SK-N-MC (cell line): ENCODE results near the gene GPR157.

Source experiments
- DNase-seq: peaks from one replicate; pipeline ENCODE4 v3.0.0-alpha.2; 2011; ENCODE audit warnings: low read depth, low spot score
- H3K27ac ChIP-seq: fragments of 200-600 bp; sonication (generic); 2 replicates; pipeline ENCODE4 v1.5.1; 2016; ENCODE audit warnings: mixed run types
- H3K36me3 ChIP-seq: fragments of 200-600 bp; sonication (generic); 2 replicates; pipeline ENCODE4 v1.6.1; 2017; ENCODE audit warnings: antibody characterized with exemption, low read length, mixed read lengths; ENCODE audit not compliant: insufficient read depth
- H3K4me3 ChIP-seq: fragments of 200-600 bp; sonication (generic); 2 replicates; pipeline ENCODE4 v1.5.1; 2016
- H3K9ac ChIP-seq: fragments of 200-600 bp; sonication (generic); 2 replicates; pipeline ENCODE4 v1.8.0; 2017; ENCODE audit warnings: mixed run types, mixed read lengths; ENCODE audit not compliant: insufficient read length
- H3K9me3 ChIP-seq: fragments of 200-600 bp; sonication (generic); 2 replicates; pipeline ENCODE4 v1.6.1; 2017; ENCODE audit warnings: low read depth, mild to moderate bottlenecking, antibody characterized with exemption, low read length, moderate library complexity, mixed read lengths
- EZH2 ChIP-seq: fragments of 200-600 bp; sonication (generic); IDR thresholded peaks from one replicate; pipeline ENCODE4 v1.6.1; 2017; ENCODE audit warnings: antibody characterized with exemption
- FOXP2 ChIP-seq: optimal IDR thresholded peaks from 2 replicates; pipeline ENCODE3; 2011; ENCODE audit warnings: mild to moderate bottlenecking, moderate library complexity; ENCODE audit not compliant: insufficient read depth; ENCODE audit errors: extremely low read length, control extremely low read depth
- POLR2AphosphoS5 ChIP-seq: IDR thresholded peaks from 2 replicates; pipeline ENCODE4 v1.6.1; 2012; ENCODE audit warnings: mild to moderate bottlenecking, low read depth, low read length, borderline replicate concordance

The GPR157 gene

GRCh38 chr1:9079988-9080704, 48.8 kb downstream of the GPR157 start:
- no peak for TF ChIP-seq EZH2
- no peak for TF ChIP-seq FOXP2
- no peak for TF ChIP-seq POLR2AphosphoS5
- Histone ChIP-seq H3K9me3 (no peaks in the 10 kb centered on the region), H3K4me3 (no peak overlapping the region), H3K9ac (no peak overlapping the region), H3K27ac (no peak overlapping the region), H3K36me3 (no peaks in the 10 kb centered on the region)
- no peak for DNase-seq

DNA sequence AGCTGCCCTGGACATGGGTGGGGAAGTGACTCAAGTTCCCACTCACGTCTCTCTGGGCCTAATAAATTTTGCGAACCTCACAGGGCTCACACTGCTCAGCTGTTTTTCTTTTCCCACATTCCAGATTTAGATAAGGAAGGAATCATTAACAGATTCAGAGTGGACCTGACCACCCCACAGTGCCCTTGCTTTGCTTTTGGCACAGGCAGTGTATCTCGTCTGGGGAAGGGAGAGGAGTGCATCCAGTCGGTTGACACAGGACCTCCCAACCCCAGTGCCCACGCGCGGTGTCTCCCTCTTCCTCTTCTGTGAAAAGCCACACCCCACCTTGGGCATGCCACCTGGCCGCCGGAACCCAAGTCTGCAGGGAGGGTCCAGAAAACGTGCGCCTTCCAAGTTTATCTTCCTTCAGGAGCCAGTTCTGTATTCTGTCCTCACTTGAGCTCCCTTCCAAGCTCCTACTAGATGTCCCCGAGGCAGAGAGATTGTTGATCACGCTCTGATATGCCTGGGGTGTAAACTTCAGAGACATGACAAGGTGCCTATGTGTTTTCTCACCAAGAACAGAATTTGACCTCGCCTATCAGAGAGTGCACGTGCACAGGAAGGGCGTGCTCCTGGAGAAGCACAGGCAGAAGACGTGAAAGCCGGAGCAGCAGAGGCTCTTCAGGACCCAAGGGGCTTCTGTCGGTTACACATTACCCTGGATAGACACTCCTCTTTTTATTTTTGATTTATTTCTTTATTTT, 50.0 kb downstream of the GPR157 start:
- Histone ChIP-seq H3K9me3 (no peaks in the 10 kb centered on the region), H3K4me3 (no peak overlapping the region), H3K36me3 (no peaks in the 10 kb centered on the region), H3K9ac (no peak overlapping the region), H3K27ac (no peak overlapping the region)
- TF ChIP-seq EZH2 (no peak), POLR2AphosphoS5 (no peak), FOXP2 (no peak)
- no peak for DNase-seq

DNA sequence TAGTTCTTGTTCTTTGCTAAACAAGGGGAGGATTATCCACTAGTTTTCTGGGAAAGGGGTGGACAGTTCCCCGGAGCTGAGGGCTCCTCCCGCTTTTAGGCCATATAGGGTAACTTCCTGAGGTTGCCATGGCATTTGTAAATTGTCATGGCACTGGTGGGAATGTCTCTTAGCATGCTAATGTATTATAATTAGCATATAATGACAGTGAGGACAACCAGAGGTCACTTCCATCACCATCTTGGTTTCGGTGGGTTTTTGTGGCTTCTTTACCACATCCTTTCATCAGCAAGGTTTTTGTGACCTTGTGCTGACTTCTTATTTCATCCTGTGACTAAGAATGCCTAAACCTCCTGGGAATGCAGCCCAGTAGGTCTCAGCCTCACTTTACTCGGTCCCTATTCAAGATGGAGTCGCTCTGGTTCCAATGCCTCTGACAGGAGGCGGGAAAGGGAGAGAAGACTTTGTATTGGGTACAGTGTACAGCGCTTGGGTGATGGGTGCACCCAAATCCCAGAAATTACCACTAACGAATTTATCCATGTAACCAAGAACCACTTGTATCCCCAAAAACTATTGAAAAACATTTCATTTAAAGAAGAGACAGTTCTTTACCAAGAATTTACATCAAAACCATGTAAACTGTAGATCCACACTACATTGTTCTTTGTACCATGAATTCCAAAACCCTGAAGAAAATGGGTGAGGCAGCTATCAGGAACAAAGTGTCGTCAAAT, 50.7 kb downstream of the GPR157 start:
- H3K9me3 ChIP-seq: no peaks in the 10 kb centered on the region
- no peak overlapping the region for H3K9ac ChIP-seq
- no peaks in the 10 kb centered on the region for H3K36me3 ChIP-seq
- H3K27ac ChIP-seq: no peak overlapping the region
- no peak overlapping the region for H3K4me3 ChIP-seq
- no peak for TF ChIP-seq EZH2
- no peak for DNase-seq

GRCh38 chr1:9075022-9075421, 53.9 kb downstream of the GPR157 start:
- DNase-seq: no peak

DNA sequence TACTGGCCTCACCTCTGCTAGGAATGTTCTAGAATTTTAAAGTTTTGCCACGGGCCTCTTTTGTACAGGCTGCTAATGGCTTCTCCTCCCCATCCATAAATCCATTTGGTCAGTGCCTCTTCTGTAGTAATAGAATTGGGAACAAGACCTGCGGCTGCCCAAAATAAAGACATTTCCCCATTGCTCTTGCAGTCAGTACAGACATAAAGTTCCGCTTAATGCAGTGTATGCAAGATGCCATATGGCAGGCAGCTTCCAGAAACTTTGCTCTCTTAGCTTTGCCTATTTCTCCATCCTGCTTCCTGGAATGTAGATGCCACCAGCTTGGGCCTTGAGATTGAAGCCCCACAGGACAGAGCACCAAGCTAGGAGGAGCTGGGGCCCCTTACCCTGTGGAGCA, 55.8 kb downstream of the GPR157 start:
- no peak overlapping the region for H3K9ac ChIP-seq
- H3K27ac ChIP-seq: no peak overlapping the region
- no peak for TF ChIP-seq POLR2AphosphoS5
- no peak for TF ChIP-seq FOXP2
- TF ChIP-seq EZH2: no peak

More at GRCh38 chr1:9075022-9075421, 53.9 kb downstream of the GPR157 start:
- no peaks in the 10 kb centered on the region for H3K9me3 ChIP-seq
- H3K9ac ChIP-seq: no peak overlapping the region
- H3K4me3 ChIP-seq: no peak overlapping the region
- TF ChIP-seq EZH2 (no peak), FOXP2 (no peak), POLR2AphosphoS5 (no peak)
- no peak overlapping the region for H3K27ac ChIP-seq
- no peaks in the 10 kb centered on the region for H3K36me3 ChIP-seq

DNA sequence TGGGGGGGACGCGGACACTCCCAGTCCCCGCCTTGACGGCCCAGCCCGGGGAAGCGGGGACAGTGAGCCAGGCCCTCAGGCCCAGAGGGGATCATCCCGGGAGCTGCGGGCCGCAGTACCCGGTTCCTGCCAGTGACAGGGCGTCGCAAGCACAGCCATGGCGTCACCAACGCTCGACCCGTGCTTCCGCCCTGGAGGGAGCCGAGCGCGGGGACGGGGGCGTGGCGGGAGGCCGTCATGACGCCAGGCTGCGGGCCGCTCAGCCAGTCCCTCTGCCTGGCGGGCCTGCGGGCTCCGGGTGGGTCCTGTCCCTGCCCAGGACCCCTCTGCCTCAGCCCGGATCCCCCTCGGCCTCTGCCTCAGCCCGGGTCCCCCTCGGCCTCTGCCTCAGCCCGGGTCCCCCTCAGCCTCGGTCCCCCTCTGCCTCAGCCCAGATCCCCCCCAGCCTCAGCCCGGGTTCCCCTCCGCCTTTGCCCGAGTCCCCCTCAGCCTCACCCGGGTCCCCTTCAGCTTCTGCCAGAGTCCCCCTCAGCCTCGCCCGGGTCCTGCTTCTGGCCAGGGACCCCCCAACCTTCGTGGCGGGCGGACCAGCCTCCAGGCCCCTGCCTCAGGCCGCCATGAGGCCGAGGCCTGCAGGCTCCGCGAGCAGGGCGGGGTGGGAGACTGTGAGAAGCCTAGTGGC, 57.2 kb downstream of the GPR157 start:
- no peaks in the 10 kb centered on the region for H3K36me3 ChIP-seq
- TF ChIP-seq POLR2AphosphoS5 (no peak), FOXP2 (no peak), EZH2 (no peak)
- H3K27ac ChIP-seq: no peak overlapping the region
- H3K4me3 ChIP-seq: no peak overlapping the region
- H3K9me3 ChIP-seq: no peaks in the 10 kb centered on the region
- no peak for DNase-seq
- H3K9ac ChIP-seq: no peak overlapping the region

More for the DNA sequence above, 55.8 kb downstream of the GPR157 start:
- DNase-seq: no peak
- no peak overlapping the region for H3K4me3 ChIP-seq
- H3K9me3 ChIP-seq: no peaks in the 10 kb centered on the region
- no peaks in the 10 kb centered on the region for H3K36me3 ChIP-seq

DNA sequence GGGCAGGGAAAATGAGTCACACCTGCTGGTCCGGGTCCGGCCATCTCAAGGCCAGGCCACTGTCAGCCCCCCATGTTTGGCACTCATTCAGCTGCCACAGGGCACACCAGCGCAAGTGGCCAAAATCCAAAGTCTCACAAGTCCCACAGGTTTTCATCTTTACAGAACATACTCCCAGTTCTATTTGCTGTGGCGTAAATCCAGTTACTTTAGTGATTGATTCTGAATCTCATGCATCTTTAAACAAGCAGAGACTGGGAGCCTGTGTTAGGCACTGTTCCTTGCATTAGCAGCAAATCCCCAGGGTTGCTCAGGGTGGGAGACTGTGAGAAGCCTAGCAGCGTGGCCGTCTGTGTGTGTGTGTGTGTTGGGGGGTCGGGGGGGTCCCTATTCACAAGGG, 58.4 kb downstream of the GPR157 start:
- no peak overlapping the region for H3K9ac ChIP-seq
- no peak overlapping the region for H3K27ac ChIP-seq
- no peak overlapping the region for H3K4me3 ChIP-seq
- H3K36me3 ChIP-seq: no peaks in the 10 kb centered on the region
- TF ChIP-seq POLR2AphosphoS5 (no peak), EZH2 (no peak), FOXP2 (no peak)
- DNase-seq: no peak
- no peaks in the 10 kb centered on the region for H3K9me3 ChIP-seq
